GM10248 (cell line): ENCODE data around the gene VIPR2.

ENCODE experiments used
- CTCF ChIA-PET: fragments of 300-600 bp; sonication (Branson Sonifier 250); formaldehyde crosslinking; extraction: SDS; loops from one replicate; lab custom pipeline; 2021; ENCODE audit warnings: antibody characterized with exemption; lab: Yijun Ruan, JAX
- POLR2A ChIA-PET: fragments of 350-650 bp; sonication (Branson Sonifier 250); formaldehyde crosslinking; extraction: SDS; loops from one replicate; lab custom pipeline; 2020; ENCODE audit warnings: antibody characterized with exemption; lab: Yijun Ruan, JAX
- DNase-seq: peaks from one replicate; pipeline ENCODE4 v3.0.0; 2012; ENCODE audit errors: extremely low spot score
- TF ChIP-seq, protein P1 (sequence below): IDR thresholded peaks from 2 replicates; pipeline ENCODE4 v1.5.1; 2012; ENCODE audit warnings: mild to moderate bottlenecking, low read depth; ENCODE audit errors: extremely low read depth, missing control alignments, control extremely low read depth

The VIPR2 gene

DNA sequence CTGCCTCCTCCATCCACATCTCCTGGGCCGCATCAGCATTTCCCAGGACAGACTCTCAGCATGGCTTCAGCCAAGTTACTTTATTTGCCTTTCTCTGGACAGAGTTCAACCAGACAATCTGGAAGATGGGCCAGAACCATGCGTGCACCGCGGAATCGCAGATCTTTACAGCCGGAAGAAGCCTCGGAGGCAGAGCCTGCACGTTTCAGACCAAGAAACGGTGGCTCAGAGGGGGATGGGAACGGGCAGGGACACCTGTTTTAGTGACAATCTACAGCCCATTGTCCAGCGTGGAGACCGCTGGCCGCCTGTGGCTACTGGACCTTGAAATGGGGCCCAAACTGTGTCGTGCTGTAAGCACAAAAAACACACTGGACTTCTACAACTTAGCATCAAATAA, 3.5 kb downstream of the VIPR2 start:
- DNase-seq = no peak
- TF ChIP-seq, protein P1, sequence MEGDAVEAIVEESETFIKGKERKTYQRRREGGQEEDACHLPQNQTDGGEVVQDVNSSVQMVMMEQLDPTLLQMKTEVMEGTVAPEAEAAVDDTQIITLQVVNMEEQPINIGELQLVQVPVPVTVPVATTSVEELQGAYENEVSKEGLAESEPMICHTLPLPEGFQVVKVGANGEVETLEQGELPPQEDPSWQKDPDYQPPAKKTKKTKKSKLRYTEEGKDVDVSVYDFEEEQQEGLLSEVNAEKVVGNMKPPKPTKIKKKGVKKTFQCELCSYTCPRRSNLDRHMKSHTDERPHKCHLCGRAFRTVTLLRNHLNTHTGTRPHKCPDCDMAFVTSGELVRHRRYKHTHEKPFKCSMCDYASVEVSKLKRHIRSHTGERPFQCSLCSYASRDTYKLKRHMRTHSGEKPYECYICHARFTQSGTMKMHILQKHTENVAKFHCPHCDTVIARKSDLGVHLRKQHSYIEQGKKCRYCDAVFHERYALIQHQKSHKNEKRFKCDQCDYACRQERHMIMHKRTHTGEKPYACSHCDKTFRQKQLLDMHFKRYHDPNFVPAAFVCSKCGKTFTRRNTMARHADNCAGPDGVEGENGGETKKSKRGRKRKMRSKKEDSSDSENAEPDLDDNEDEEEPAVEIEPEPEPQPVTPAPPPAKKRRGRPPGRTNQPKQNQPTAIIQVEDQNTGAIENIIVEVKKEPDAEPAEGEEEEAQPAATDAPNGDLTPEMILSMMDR = no peak
- CTCF ChIA-PET = interaction anchor here (1.1 kb wide), 1 partner anchor 10 kb away, joined by 3 read pairs; no protein-coding TSS in a partner anchor

DNA sequence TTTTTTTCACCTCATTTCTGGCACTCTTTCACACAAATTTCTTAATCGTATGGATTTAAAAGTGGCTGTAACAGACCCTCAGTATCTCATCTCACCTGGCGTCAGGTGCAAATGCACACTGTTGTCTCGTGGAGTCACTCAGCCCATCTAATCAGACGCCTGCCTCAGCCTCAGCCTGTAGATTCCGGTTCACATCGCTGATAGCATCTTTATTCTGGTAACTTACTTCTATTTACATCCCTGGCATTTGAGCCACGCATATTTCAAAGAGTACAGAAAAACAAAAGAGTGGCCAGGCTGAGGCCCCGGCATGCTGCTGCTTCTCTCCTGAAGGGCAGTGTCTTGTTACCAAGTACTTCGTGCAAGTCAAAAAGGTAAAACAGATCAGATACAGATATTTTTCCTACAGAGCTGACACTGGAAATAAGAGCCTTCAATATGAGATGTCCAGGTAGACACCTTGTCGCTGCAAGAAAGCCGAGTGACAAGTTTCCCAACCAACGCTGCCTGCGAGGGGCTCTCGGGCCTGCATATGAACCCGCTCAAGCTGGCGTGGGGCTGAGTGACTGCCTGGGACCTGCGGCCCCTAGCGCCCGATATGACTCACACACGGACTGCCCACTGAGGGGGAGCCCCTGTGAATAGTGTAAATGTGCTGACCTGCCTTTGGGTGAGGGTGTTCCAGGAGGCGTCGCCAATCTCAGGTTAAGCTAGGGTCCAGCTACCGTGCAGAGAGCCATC, 4.3 kb downstream of the VIPR2 start:
- ChIA-PET CTCF (interaction anchor here (1.1 kb wide), 1 partner anchor 10 kb away, joined by 3 read pairs; no protein-coding TSS in a partner anchor), POLR2A (no interaction called here)
- TF ChIP-seq, protein P1 = no peak
- no peak for DNase-seq

More for the DNA sequence above, 3.5 kb downstream of the VIPR2 start:
- POLR2A ChIA-PET = no interaction called here

DNA sequence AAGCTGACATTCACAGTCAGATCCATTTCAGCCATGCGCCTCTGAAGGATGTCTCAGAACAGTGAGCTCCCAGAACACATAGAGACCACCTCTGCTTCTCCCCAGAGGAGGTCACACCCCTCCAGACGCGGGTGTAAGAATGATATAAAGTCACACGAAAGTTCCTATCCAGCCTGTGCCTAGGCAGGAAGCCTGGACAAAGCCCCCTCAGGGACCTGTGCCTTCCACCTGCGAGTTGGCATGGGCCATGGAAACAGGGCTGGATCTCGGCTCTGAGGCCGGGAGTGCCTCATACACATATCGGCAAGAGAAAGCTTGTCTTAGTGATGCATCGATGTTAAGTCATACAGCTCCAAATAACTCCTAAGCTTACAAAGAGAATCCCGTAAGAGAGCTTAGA, 5.0 kb downstream of the VIPR2 start:
- CTCF ChIA-PET = interaction anchor here (1.4 kb wide), 1 partner anchor 34 kb away, joined by 3 read pairs; no protein-coding TSS in a partner anchor
- POLR2A ChIA-PET = no interaction called here
- no peak for DNase-seq
- TF ChIP-seq, protein P1 = no peak

DNA sequence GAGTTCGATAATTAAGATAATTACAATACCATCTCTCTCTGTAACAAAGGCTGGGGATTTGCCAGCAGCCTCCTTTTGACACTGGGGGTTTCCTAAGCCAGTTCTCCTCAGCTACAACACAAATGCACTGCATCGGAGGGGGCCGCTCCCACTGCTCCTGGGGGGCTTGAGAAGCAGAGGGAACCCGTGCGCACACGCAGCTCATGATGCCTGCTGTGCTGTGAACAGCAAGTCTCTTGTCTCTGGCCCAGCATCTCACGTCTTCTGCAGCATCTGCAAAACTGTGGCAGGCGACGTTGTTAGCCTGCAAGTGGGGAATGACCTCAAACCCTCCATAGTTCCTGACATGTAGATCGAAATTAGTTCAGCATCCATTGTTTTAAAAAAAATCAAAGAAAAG, 5.5 kb downstream of the VIPR2 start:
- POLR2A ChIA-PET = no interaction called here
- TF ChIP-seq, protein P1 = no peak
- CTCF ChIA-PET = interaction anchor here (1.4 kb wide), 1 partner anchor 35 kb away, joined by 3 read pairs; no protein-coding TSS in a partner anchor
- no peak for DNase-seq

DNA sequence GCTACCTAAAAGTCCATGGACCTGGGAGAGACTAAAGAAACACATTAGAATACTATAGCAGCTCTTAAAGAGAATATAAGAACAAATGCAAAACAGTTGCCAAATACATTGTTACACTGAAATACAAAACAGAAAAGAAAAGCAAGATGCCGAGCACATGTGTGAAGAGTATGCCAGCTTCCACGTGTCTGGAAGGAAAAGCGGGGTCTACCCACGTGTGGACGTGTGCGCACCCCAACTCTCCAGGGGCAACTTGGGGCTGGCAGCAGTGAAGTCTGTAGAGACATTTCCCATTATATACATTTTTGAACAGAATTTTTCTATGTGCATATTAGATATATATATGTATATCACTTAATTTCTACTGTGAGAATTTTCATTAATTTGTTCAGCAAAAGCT, 6.2 kb downstream of the VIPR2 start:
- ChIA-PET CTCF (interaction anchor here (1.4 kb wide), 1 partner anchor 35 kb away, joined by 3 read pairs; no protein-coding TSS in a partner anchor), POLR2A (no interaction called here)
- no peak for DNase-seq
- TF ChIP-seq, protein P1 = no peak

DNA sequence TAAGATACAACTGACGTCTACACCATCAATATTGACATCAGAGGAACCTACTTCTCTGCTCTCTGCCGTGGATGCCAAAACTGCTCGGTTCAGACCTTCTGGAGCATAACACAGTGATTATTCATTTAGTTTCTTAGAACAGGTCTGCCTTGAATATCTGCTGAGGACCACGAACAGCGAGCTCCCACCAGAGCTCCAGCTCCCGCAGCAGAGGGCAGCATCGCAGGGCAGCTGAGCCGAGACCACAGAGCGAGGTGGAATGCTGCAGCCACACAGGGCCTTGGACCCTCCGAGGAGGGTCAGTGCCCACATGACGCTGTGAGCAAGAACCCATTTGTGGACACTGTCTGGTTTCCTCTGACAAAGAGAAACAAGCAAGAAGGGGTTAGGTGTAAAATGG, 6.8 kb downstream of the VIPR2 start:
- POLR2A ChIA-PET = no interaction called here
- TF ChIP-seq, protein P1 = no peak
- DNase-seq = no peak
- CTCF ChIA-PET = no interaction called here
